HG02571 (cell line): ENCODE measurements around the gene APOL1.
"Not testable (repeated sequence)": the region's sequence is repeated elsewhere in the genome, so short reads cannot be mapped to it uniquely, and the experiment has no call there.

Experiments used
- ATAC-seq: cut with Tn5 transposase; IDR thresholded peaks from one replicate; pipeline ENCODE4 v1.9.1; 2021; ENCODE audit warnings: mild to moderate bottlenecking, moderate library complexity; ENCODE audit not compliant: unreplicated experiment

Gene APOL1

GRCh38 chr22:36252754-36253522 lies at the start of gene APOL1:
Gene APOL1, plus strand, starts transcription at chr22:36253133. Its CDS starts 1,823 bp downstream, at chr22:36254956.
- no peak for ATAC-seq

GRCh38 chr22:36203441-36203840 lies 49.5 kb upstream of the APOL1 start:
- not testable (repeated sequence) for ATAC-seq

GRCh38 chr22:36204001-36204631 lies 48.8 kb upstream of the APOL1 start:
- ATAC-seq: no peak

GRCh38 chr22:36204632-36205015 lies 48.3 kb upstream of the APOL1 start:
- no peak for ATAC-seq

- ATAC-seq: not testable (repeated sequence)
These were observed 47.4 kb upstream of the APOL1 start for GRCh38 chr22:36205573-36205972.

GRCh38 chr22:36206255-36206654 lies 46.7 kb upstream of the APOL1 start:
- no peak for ATAC-seq

- no peak for ATAC-seq
These were observed 44.7 kb upstream of the APOL1 start for GRCh38 chr22:36208162-36208765.

- no peak for ATAC-seq
These were observed 44.0 kb upstream of the APOL1 start for GRCh38 chr22:36208914-36209313.

- ATAC-seq: not testable (repeated sequence)
These were observed 43.4 kb upstream of the APOL1 start for GRCh38 chr22:36209488-36209908.

- no peak for ATAC-seq
These were observed 42.7 kb upstream of the APOL1 start for GRCh38 chr22:36210224-36210623.

GRCh38 chr22:36211237-36211861 lies 41.6 kb upstream of the APOL1 start:
- ATAC-seq: no peak

- no peak for ATAC-seq
These were observed 40.0 kb upstream of the APOL1 start for GRCh38 chr22:36212901-36213300.

- no peak for ATAC-seq
These were observed 39.3 kb upstream of the APOL1 start for GRCh38 chr22:36213586-36213985.

GRCh38 chr22:36215981-36216380 lies 37.0 kb upstream of the APOL1 start:
- no peak for ATAC-seq

GRCh38 chr22:36218648-36219193 lies 34.2 kb upstream of the APOL1 start:
- ATAC-seq: no peak

GRCh38 chr22:36220451-36220921 lies 32.4 kb upstream of the APOL1 start:
- no peak for ATAC-seq

- ATAC-seq: no peak
These were observed 30.9 kb upstream of the APOL1 start for GRCh38 chr22:36221799-36222751.

GRCh38 chr22:36222887-36223450 lies 30.0 kb upstream of the APOL1 start:
- ATAC-seq: no peak

GRCh38 chr22:36223504-36223903 lies 29.4 kb upstream of the APOL1 start:
- no peak for ATAC-seq

GRCh38 chr22:36224245-36224644 lies 28.7 kb upstream of the APOL1 start:
- ATAC-seq: no peak
